Measurements from ENCODE around the gene FRMPD1. TPM values are rescaled to one million over a fixed set of nuclear protein-coding genes. Genes with fewer than 3 reads are reported as not detected.

Gene FRMPD1
- total and polyA plus RNA-seq, 2 of the 13 experiments (the other 11 are each of a cell fraction or from before 2014, with no cell fraction given) = not detected

DNA sequence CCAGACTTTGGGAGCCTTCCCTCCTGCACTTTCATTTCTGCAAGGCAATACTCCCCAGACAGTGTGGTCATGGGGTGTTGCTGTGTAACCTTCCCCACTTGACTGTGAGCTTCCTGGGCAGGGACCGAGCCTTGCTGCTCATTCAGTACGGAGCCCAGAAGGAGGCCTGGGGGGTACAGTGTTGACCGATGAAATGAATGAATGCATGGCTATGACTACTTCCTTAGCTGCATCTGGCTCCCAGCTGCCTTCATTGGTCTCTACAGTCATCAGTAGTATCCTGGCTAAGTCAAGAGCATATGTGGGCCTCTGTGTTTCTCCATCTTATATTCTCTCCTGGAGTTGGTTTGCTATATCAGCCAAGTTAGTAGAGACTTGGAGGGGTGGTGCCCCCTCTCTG is 9.9 kb downstream of the FRMPD1 start (continued):
- TF ChIP-seq, protein P1, sequence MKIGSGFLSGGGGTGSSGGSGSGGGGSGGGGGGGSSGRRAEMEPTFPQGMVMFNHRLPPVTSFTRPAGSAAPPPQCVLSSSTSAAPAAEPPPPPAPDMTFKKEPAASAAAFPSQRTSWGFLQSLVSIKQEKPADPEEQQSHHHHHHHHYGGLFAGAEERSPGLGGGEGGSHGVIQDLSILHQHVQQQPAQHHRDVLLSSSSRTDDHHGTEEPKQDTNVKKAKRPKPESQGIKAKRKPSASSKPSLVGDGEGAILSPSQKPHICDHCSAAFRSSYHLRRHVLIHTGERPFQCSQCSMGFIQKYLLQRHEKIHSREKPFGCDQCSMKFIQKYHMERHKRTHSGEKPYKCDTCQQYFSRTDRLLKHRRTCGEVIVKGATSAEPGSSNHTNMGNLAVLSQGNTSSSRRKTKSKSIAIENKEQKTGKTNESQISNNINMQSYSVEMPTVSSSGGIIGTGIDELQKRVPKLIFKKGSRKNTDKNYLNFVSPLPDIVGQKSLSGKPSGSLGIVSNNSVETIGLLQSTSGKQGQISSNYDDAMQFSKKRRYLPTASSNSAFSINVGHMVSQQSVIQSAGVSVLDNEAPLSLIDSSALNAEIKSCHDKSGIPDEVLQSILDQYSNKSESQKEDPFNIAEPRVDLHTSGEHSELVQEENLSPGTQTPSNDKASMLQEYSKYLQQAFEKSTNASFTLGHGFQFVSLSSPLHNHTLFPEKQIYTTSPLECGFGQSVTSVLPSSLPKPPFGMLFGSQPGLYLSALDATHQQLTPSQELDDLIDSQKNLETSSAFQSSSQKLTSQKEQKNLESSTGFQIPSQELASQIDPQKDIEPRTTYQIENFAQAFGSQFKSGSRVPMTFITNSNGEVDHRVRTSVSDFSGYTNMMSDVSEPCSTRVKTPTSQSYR (CRISPR knock-in tag; IDR thresholded peaks at IDR 0.05; ENCODE audit: borderline replicate concordance) = no peak
- no peak for TF ChIP-seq ZSCAN20 (CRISPR knock-in tag; IDR thresholded peaks at IDR 0.05; ENCODE audit: borderline replicate concordance)
- TF ChIP-seq ZNF180 (CRISPR knock-in tag; IDR thresholded peaks at IDR 0.05; ENCODE audit: borderline replicate concordance, low read depth) = no peak
- TF ChIP-seq, protein P2, sequence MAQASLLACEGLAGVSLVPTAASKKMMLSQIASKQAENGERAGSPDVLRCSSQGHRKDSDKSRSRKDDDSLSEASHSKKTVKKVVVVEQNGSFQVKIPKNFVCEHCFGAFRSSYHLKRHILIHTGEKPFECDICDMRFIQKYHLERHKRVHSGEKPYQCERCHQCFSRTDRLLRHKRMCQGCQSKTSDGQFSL (CRISPR knock-in tag; IDR thresholded peaks at IDR 0.05) = no peak
- no peak for TF ChIP-seq HMGA1 (CRISPR knock-in tag; conservative IDR thresholded peaks at IDR 0.05)
- no peak for TF ChIP-seq PAX8 (CRISPR knock-in tag; IDR thresholded peaks at IDR 0.05; ENCODE audit: borderline replicate concordance)
- no peak for TF ChIP-seq ZNF34 (CRISPR knock-in tag; IDR thresholded peaks at IDR 0.05; ENCODE audit: borderline replicate concordance)
- no peak for TF ChIP-seq HNF4A (CRISPR knock-in tag; IDR thresholded peaks at IDR 0.05)
- TF ChIP-seq, protein P3, sequence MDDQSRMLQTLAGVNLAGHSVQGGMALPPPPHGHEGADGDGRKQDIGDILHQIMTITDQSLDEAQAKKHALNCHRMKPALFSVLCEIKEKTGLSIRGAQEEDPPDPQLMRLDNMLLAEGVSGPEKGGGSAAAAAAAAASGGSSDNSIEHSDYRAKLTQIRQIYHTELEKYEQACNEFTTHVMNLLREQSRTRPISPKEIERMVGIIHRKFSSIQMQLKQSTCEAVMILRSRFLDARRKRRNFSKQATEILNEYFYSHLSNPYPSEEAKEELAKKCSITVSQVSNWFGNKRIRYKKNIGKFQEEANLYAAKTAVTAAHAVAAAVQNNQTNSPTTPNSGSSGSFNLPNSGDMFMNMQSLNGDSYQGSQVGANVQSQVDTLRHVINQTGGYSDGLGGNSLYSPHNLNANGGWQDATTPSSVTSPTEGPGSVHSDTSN (CRISPR knock-in tag; IDR thresholded peaks at IDR 0.05; ENCODE audit: borderline replicate concordance) = no peak
- TF ChIP-seq, protein P4, sequence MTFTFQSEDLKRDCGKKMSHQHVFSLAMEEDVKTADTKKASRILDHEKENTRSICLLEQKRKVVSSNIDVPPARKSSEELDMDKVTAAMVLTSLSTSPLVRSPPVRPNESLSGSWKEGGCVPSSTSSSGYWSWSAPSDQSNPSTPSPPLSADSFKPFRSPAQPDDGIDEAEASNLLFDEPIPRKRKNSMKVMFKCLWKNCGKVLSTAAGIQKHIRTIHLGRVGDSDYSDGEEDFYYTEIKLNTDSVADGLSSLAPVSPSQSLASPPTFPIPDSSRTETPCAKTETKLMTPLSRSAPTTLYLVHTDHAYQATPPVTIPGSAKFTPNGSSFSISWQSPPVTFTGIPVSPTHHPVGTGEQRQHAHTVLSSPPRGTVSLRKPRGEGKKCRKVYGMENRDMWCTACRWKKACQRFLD (CRISPR knock-in tag; IDR thresholded peaks at IDR 0.05; ENCODE audit: borderline replicate concordance) = no peak
- no peak for TF ChIP-seq NRL (CRISPR knock-in tag; IDR thresholded peaks at IDR 0.05; ENCODE audit: borderline replicate concordance)

All from HepG2 (cell line).